CD14-positive monocyte (primary cell): Measurements from ENCODE around the gene ITGAL. TPM values are rescaled to one million over a fixed set of nuclear protein-coding genes. Genes with fewer than 3 reads are reported as not detected.

Experiments
- DNase-seq, 3 donors: peaks; one replicate each; pipeline ENCODE4 v3.0.0-alpha.2; 2011 to 2022
- H2AFZ ChIP-seq: 2 replicates; pipeline ENCODE4 v1.6.0; 2012; ENCODE audit warnings: mild to moderate bottlenecking, low read depth, low read length, inconsistent platforms; ENCODE audit not compliant: insufficient read depth, poor library complexity, severe bottlenecking
- H3K27ac ChIP-seq, 2 donors: 1 replicate in 1 of 2; 2 replicates in 1 of 2; pipeline ENCODE4 v1.5.1; 2012 to 2013; ENCODE audit warnings: low read length in 2 of 2, control low read depth in 1 of 2, inconsistent platforms in 1 of 2, low read depth in 1 of 2, mild to moderate bottlenecking in 1 of 2
- H3K27me3 ChIP-seq, 2 donors: one replicate each; pipeline versions ENCODE4 v1.6.0 to v1.6.1; 2011 to 2013; ENCODE audit warnings: low read length in 2 of 2; ENCODE audit not compliant: control insufficient read depth in 2 of 2, insufficient read depth in 2 of 2
- H3K36me3 ChIP-seq, 2 donors: replicated peaks in 1 of 2; 1 replicate in 1 of 2; 2 replicates in 1 of 2; pipeline versions ENCODE4 v1.5.1 to v1.6.1; 2012 to 2013; ENCODE audit warnings: low read length in 2 of 2, control low read depth in 1 of 2, inconsistent platforms in 1 of 2, mild to moderate bottlenecking in 1 of 2; ENCODE audit not compliant: insufficient read depth in 2 of 2, control insufficient read depth in 1 of 2
- H3K4me1 ChIP-seq, 2 donors: 1 replicate in 1 of 2; 2 replicates in 1 of 2; pipeline versions ENCODE4 v1.5.1 to v1.6.1; 2012 to 2013; ENCODE audit warnings: low read length in 2 of 2, control low read depth in 1 of 2, inconsistent platforms in 1 of 2, mild to moderate bottlenecking in 1 of 2, moderate library complexity in 1 of 2; ENCODE audit not compliant: insufficient read depth in 2 of 2, control insufficient read depth in 1 of 2
- H3K4me2 ChIP-seq: replicated peaks from 2 replicates; pipeline ENCODE3; 2012; ENCODE audit warnings: low read length, moderate library complexity, mild to moderate bottlenecking; ENCODE audit not compliant: poor library complexity, severe bottlenecking; ENCODE audit errors: extremely low read depth
- H3K4me3 ChIP-seq, 3 experiments: fragments of 200-600 bp in 1 of 3; sonication (generic) in 1 of 3; replicated peaks in 1 of 3; 1 replicate in 2 of 3; 2 replicates in 1 of 3; pipeline ENCODE4 v1.5.1; 2011 to 2013; ENCODE audit warnings: low read length in 3 of 3, mild to moderate bottlenecking in 3 of 3, control low read depth in 2 of 3, low read depth in 2 of 3, inconsistent platforms in 1 of 3, moderate library complexity in 1 of 3
- H3K79me2 ChIP-seq: 2 replicates; pipeline ENCODE4 v1.6.0; 2012; ENCODE audit warnings: mild to moderate bottlenecking, control low read depth, inconsistent platforms, low read length, moderate library complexity; ENCODE audit not compliant: insufficient read depth
- H3K9ac ChIP-seq: 2 replicates; pipeline ENCODE4 v1.6.0; 2017; ENCODE audit warnings: low read length, mild to moderate bottlenecking; ENCODE audit not compliant: insufficient read depth, poor library complexity, severe bottlenecking
- H3K9me3 ChIP-seq, 2 donors: replicated peaks in 1 of 2; 1 replicate in 1 of 2; 2 replicates in 1 of 2; pipeline versions ENCODE4 v1.5.1 to v1.6.1; 2012 to 2013; ENCODE audit warnings: low read length in 2 of 2, control low read depth in 1 of 2; ENCODE audit not compliant: control insufficient read depth in 1 of 2, insufficient read depth in 1 of 2
- H4K20me1 ChIP-seq: 2 replicates; pipeline ENCODE4 v1.6.0; 2012; ENCODE audit warnings: mild to moderate bottlenecking, low read length, control low read depth, moderate library complexity; ENCODE audit not compliant: insufficient read depth
- H3K27ac Mint-ChIP-seq, 7 donors: one replicate each; pipeline ENCODE4 v1.8.0; 2020; ENCODE audit warnings: mild to moderate bottlenecking in 7 of 7, mixed read lengths in 7 of 7, moderate library complexity in 6 of 7, inconsistent platforms in 2 of 7
- H3K27me3 Mint-ChIP-seq, 3 donors: one replicate each; pipeline ENCODE4 v1.8.0; 2021 to 2022; ENCODE audit warnings: low read depth in 3 of 3, mild to moderate bottlenecking in 3 of 3, mixed read lengths in 3 of 3, moderate library complexity in 3 of 3, inconsistent platforms in 1 of 3
- H3K36me3 Mint-ChIP-seq, 2 donors: one replicate each; pipeline ENCODE4 v1.8.0; 2020; ENCODE audit warnings: mixed read lengths in 2 of 2, inconsistent platforms in 1 of 2, mild to moderate bottlenecking in 1 of 2
- H3K4me1 Mint-ChIP-seq: one replicate; pipeline ENCODE4 v1.8.0; 2020; ENCODE audit warnings: mild to moderate bottlenecking, mixed read lengths
- H3K4me3 Mint-ChIP-seq, 2 donors: one replicate each; pipeline ENCODE4 v1.8.0; 2020; ENCODE audit warnings: mild to moderate bottlenecking in 2 of 2, mixed read lengths in 2 of 2, moderate library complexity in 1 of 2
- H3K9me3 Mint-ChIP-seq, 7 donors: one replicate each; pipeline ENCODE4 v1.8.0; 2020 to 2022; ENCODE audit warnings: mixed read lengths in 7 of 7, mild to moderate bottlenecking in 6 of 7, moderate library complexity in 6 of 7, inconsistent platforms in 2 of 7
- CTCF ChIP-seq: fragments of 200-600 bp; IDR thresholded peaks from one replicate; pipeline ENCODE4 v1.8.0; 2022; ENCODE audit warnings: antibody characterized with exemption, mild to moderate bottlenecking
- WGBS: methylation state at CpG from one replicate; pipeline ENCODE4 v1.1.5; 2013; ENCODE audit warnings: missing lambda C conversion rate; ENCODE audit not compliant: insufficient coverage; 5-methylcytosine and 5-hydroxymethylcytosine counted together
- intact Hi-C, 2 donors: fragments of 100-400 bp; cut with micrococcal nuclease; formaldehyde crosslinking; loops; one replicate each; pipeline versions ENCODE4 v1.15.0 to v1.15.1; 2023
- polyA plus RNA-seq, 3 donors: library from polyadenylated mRNA; depleted of rRNA in 1 of 3; unstranded in 2 of 3; stranded (reverse) in 1 of 3; fragments of 300-500 nt in 2 of 3; fragments of >200 nt in 1 of 3; fragmentation: Illumina TruSeq in 2 of 3; gene quantifications; 1 replicate in 2 of 3; 2 replicates in 1 of 3; pipeline ENCODE4 v1.2.3, GENCODE V29; 2012 to 2021

ITGAL gene
- polyA plus RNA-seq, 3 donors, result 56.8 to 474 (median 109) TPM

- Histone ChIP-seq H3K9ac (no peak overlapping the region), H3K36me3 (peaks cover 90 to 93% of the 10 kb centered on the region in 2 donors), H3K9me3 (no peaks in the 10 kb centered on the region), H3K27ac (no peak overlapping the region), H3K4me2 (no peak overlapping the region), H3K4me1 (no peaks in the 10 kb centered on the region), H3K79me2 (no peaks in the 10 kb centered on the region), H3K4me3 (no peak overlapping the region), H4K20me1 (peaks cover 93% of the 10 kb centered on the region), H3K27me3 (no peaks in the 10 kb centered on the region), H2AFZ (no peak overlapping the region)
- Mint-ChIP-seq H3K9me3 (peaks cover 0 to 1% (median 0%) of the 10 kb centered on the region in 7 donors), H3K36me3 (peaks cover 76 to 98% of the 10 kb centered on the region in 2 donors), H3K27me3 (peaks cover 0 to 3% (median 0%) of the 10 kb centered on the region in 3 donors), H3K4me3 (no peak overlapping the region), H3K27ac (peak overlapping the region in 2 of 7 donors; percentile 19 to 33), H3K4me1 (no peaks in the 10 kb centered on the region)
- DNase-seq, result no peak
- intact Hi-C loops, result no loop called here
- no peak for TF ChIP-seq CTCF
- WGBS, result 94% methylated on average over 2 of the region's 4 CpGs
Measured at GRCh38 chr16:30510376-30510938, 37.9 kb downstream of the ITGAL start.

GRCh38 chr16:30511509-30511908 lies 39.0 kb downstream of the ITGAL start:
- Mint-ChIP-seq H3K9me3 (peaks cover 0 to 1% (median 0%) of the 10 kb centered on the region in 7 donors), H3K27me3 (peaks cover 0 to 3% (median 0%) of the 10 kb centered on the region in 3 donors), H3K36me3 (peaks cover 80 to 98% of the 10 kb centered on the region in 2 donors), H3K4me3 (no peak overlapping the region), H3K27ac (peak overlapping the region in 1 of 7 donors; percentile 6), H3K4me1 (no peaks in the 10 kb centered on the region)
- H3K4me1 ChIP-seq, result no peaks in the 10 kb centered on the region
- peaks cover 93% of the 10 kb centered on the region for H4K20me1 ChIP-seq
- H3K9ac ChIP-seq, result no peak overlapping the region
- intact Hi-C loops, result no loop called here
- no peaks in the 10 kb centered on the region for H3K79me2 ChIP-seq
- H3K9me3 ChIP-seq, result no peaks in the 10 kb centered on the region
- DNase-seq, result no peak
- H3K36me3 ChIP-seq, result peaks cover 92 to 95% of the 10 kb centered on the region in 2 donors
- no peaks in the 10 kb centered on the region for H3K27me3 ChIP-seq
- no peak overlapping the region for H3K4me2 ChIP-seq
- TF ChIP-seq CTCF, result no peak
- no peak overlapping the region for H3K4me3 ChIP-seq
- 100% methylated on average over 1 of the region's 3 CpGs for WGBS
- H2AFZ ChIP-seq, result no peak overlapping the region
- H3K27ac ChIP-seq, result peak overlapping the region in 1 of 2 donors; percentile 40
